Measurements from ENCODE around the gene F10.

DNA sequence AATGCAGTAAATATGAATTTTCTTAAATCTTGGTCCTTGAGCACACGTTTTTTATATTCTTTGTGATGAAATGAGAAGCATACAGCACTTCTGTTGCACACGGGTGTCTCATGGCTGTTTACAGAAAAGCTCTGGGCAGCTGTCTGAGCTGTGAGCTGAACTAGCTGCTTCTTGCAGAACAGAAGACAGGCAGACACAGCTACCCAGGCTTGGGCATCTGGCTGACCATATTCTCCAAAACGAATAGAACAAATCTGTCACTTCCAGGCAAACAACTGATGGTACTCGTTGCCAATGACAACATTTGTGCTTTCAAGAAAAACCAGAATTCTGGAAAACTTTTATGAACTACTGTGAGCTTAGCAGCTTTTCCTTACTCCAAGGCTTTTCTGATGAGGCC is 69.7 kb downstream of the F10 start:
- TF ChIP-seq, protein P1, sequence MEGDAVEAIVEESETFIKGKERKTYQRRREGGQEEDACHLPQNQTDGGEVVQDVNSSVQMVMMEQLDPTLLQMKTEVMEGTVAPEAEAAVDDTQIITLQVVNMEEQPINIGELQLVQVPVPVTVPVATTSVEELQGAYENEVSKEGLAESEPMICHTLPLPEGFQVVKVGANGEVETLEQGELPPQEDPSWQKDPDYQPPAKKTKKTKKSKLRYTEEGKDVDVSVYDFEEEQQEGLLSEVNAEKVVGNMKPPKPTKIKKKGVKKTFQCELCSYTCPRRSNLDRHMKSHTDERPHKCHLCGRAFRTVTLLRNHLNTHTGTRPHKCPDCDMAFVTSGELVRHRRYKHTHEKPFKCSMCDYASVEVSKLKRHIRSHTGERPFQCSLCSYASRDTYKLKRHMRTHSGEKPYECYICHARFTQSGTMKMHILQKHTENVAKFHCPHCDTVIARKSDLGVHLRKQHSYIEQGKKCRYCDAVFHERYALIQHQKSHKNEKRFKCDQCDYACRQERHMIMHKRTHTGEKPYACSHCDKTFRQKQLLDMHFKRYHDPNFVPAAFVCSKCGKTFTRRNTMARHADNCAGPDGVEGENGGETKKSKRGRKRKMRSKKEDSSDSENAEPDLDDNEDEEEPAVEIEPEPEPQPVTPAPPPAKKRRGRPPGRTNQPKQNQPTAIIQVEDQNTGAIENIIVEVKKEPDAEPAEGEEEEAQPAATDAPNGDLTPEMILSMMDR (conservative IDR thresholded peaks at IDR 0.05; ENCODE audit: low read length), result no peak
- no peak for TF ChIP-seq EZH2phosphoT487 (IDR thresholded peaks at IDR 0.05; ENCODE audit: borderline replicate concordance)
